A673 (cell line): ENCODE measurements around the gene SEBOX.

Experiments
- EZH2 ChIP-seq: fragments of 200-600 bp; sonication (generic); IDR thresholded peaks from 2 replicates; pipeline ENCODE4 v1.6.1; 2017; ENCODE audit warnings: borderline replicate concordance, low read depth, mild to moderate bottlenecking, mixed read lengths, antibody characterized with exemption, low read length; ENCODE audit not compliant: poor library complexity, severe bottlenecking
- TF ChIP-seq, protein P1 (sequence below): fragments of 300-800, 200-600 bp; sonication (generic); conservative IDR thresholded peaks from 2 replicates; pipeline ENCODE4 v1.5.1; 2017; ENCODE audit warnings: low read depth, mild to moderate bottlenecking, antibody characterized with exemption, low read length, moderate library complexity, mixed read lengths

DNA sequence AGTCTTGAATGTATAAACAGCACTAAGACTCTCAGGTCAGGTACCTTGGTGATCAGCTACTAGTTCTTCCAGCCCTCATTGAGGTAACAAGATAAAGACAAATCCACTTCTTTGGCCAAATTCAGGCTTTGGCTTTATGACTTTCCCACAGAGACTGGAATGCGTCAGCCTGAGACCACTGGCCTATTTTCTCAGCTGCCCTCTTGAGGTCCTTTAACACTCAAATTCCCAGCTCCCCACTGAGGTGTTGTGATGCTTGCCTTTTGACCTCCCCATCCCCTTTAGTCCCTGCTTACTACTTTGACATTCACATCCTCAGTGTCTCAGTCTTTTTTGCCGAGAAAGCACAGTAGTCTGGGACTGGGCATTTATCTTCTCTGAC is 18.8 kb downstream of the SEBOX start:
- TF ChIP-seq EZH2 = no peak
- TF ChIP-seq, protein P1, sequence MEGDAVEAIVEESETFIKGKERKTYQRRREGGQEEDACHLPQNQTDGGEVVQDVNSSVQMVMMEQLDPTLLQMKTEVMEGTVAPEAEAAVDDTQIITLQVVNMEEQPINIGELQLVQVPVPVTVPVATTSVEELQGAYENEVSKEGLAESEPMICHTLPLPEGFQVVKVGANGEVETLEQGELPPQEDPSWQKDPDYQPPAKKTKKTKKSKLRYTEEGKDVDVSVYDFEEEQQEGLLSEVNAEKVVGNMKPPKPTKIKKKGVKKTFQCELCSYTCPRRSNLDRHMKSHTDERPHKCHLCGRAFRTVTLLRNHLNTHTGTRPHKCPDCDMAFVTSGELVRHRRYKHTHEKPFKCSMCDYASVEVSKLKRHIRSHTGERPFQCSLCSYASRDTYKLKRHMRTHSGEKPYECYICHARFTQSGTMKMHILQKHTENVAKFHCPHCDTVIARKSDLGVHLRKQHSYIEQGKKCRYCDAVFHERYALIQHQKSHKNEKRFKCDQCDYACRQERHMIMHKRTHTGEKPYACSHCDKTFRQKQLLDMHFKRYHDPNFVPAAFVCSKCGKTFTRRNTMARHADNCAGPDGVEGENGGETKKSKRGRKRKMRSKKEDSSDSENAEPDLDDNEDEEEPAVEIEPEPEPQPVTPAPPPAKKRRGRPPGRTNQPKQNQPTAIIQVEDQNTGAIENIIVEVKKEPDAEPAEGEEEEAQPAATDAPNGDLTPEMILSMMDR = no peak
